DOHH2 (cell line): ENCODE results near the gene EPB41L2.

ENCODE experiments used
- CTCF ChIP-seq: fragments of 200-600 bp; sonication (generic); IDR thresholded peaks from one replicate; pipeline ENCODE4 v1.5.1; 2014; ENCODE audit warnings: antibody characterized with exemption, mild to moderate bottlenecking, low read depth, low read length; ENCODE audit not compliant: poor library complexity, severe bottlenecking
- EZH2phosphoT487 ChIP-seq: fragments of 200-600 bp; sonication (generic); IDR thresholded peaks from 2 replicates; pipeline ENCODE4 v1.6.1; 2017; ENCODE audit warnings: borderline replicate concordance, mild to moderate bottlenecking, antibody characterized with exemption, low read length, moderate library complexity, mixed read lengths

DNA sequence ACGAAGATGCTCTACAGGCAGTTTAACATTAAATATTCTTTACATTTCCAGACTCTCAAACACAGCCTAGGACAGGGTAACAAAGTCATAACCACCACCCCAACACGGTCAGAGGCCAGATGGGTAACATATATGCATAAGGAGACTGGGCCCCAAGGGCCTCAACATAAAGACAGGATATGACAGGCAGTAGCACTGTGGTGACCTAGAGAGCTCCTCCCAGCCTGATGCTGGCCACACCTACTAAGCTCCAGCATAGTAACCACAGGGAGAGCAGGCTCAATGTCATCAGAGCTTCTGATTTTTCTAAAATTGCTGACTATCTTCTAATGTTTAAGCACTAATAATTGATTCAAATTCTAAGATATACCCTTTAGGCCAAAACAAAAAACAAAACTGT lies 214.1 kb downstream of the EPB41L2 start:
- TF ChIP-seq CTCF (no peak), EZH2phosphoT487 (no peak)
